Liver (tissue), 3 donors: Measurements from ENCODE around the gene AHRR.
"Not testable (repeated sequence)": the region's sequence is repeated elsewhere in the genome, so short reads cannot be mapped to it uniquely, and the experiment has no call there.

ENCODE experiments used
- ATF3 ChIP-seq: IDR thresholded peaks from 2 replicates; pipeline ENCODE4 v1.6.1; 2016; ENCODE audit warnings: antibody characterized with exemption
- CTCF ChIP-seq: fragments of 150-350 bp; IDR thresholded peaks from 2 replicates; pipeline ENCODE4 v1.5.1; 2017; ENCODE audit warnings: improper control_type of control experiment, low read depth, low read length; ENCODE audit not compliant: missing input control
- JUND ChIP-seq, 2 donors: IDR thresholded peaks; 2 replicates each; pipeline ENCODE4 v1.6.1; 2016; ENCODE audit warnings: antibody characterized with exemption in 2 of 2
- MAX ChIP-seq: IDR thresholded peaks from 2 replicates; pipeline ENCODE4 v1.6.1; 2016; ENCODE audit warnings: antibody characterized with exemption
- RAD21 ChIP-seq, 2 donors: IDR thresholded peaks; 2 replicates each; pipeline ENCODE4 v1.6.1; 2016; ENCODE audit warnings: antibody characterized with exemption in 2 of 2, mild to moderate bottlenecking in 2 of 2
- TAF1 ChIP-seq: conservative IDR thresholded peaks from 2 replicates; pipeline ENCODE4 v1.6.1; 2016; ENCODE audit warnings: antibody characterized with exemption, mild to moderate bottlenecking
- donor health status: healthy.
- donor health status: healthy.

- not testable (repeated sequence) for TF ChIP-seq CTCF; TAF1; RAD21 (IDR thresholded peaks at IDR 0.05); MAX; ATF3; JUND (IDR thresholded peaks at IDR 0.05)
These were observed 24.1 kb upstream of the AHRR start for GRCh38 chr5:297448-297847.
